HepG2 (cell line): ENCODE measurements around the gene SLC5A6. TPM values are rescaled to one million over a fixed set of nuclear protein-coding genes. Genes with fewer than 3 reads are reported as not detected.
A peak's percentile ranks its signal among the peaks of the same experiment; 100 is the strongest.

Experiments used
- CENPT ChIP-seq: sonication (generic); formaldehyde crosslinking; IDR thresholded peaks from 2 replicates; pipeline ENCODE4 v1.8.0; 2022; ENCODE audit warnings: low read depth, mild to moderate bottlenecking, moderate library complexity, missing genetic modification reagents
- CERS6 ChIP-seq: sonication (generic); formaldehyde crosslinking; IDR thresholded peaks from 2 replicates; pipeline ENCODE4 v1.5.0; 2020; ENCODE audit warnings: missing genetic modification reagents
- ELF4 ChIP-seq: sonication (generic); formaldehyde crosslinking; IDR thresholded peaks from 2 replicates; pipeline ENCODE4 v1.5.0; 2020; ENCODE audit warnings: missing genetic modification reagents, mild to moderate bottlenecking, moderate library complexity, borderline replicate concordance
- HDAC1 ChIP-seq: sonication (generic); formaldehyde crosslinking; IDR thresholded peaks from 2 replicates; pipeline ENCODE4 v1.5.1; 2020; ENCODE audit warnings: mild to moderate bottlenecking, missing genetic modification reagents
- PLSCR1 ChIP-seq: sonication (generic); formaldehyde crosslinking; IDR thresholded peaks from 2 replicates; pipeline ENCODE4 v1.5.0; 2020; ENCODE audit warnings: missing genetic modification reagents, mild to moderate bottlenecking, borderline replicate concordance
- POGK ChIP-seq: sonication (generic); formaldehyde crosslinking; conservative IDR thresholded peaks from 2 replicates; pipeline ENCODE4 v1.8.0; 2022; ENCODE audit warnings: mild to moderate bottlenecking, moderate library complexity, missing genetic modification reagents
- TCF7 ChIP-seq: sonication (generic); IDR thresholded peaks from 2 replicates; pipeline ENCODE4 v1.6.1; 2016; ENCODE audit warnings: antibody characterized with exemption, low read depth
- TP53 ChIP-seq: sonication (generic); formaldehyde crosslinking; conservative IDR thresholded peaks from 2 replicates; pipeline ENCODE4 v1.4.0; 2020; ENCODE audit warnings: missing genetic modification reagents
- ZBTB25 ChIP-seq: IDR thresholded peaks from 2 replicates; pipeline ENCODE4 v1.6.1; 2018; ENCODE audit warnings: missing genetic modification reagents
- ZBTB37 ChIP-seq: sonication (generic); formaldehyde crosslinking; IDR thresholded peaks from 2 replicates; pipeline ENCODE4 v1.4.0; 2020; ENCODE audit warnings: mild to moderate bottlenecking, missing genetic modification reagents
- ZNF264 ChIP-seq: sonication (generic); formaldehyde crosslinking; IDR thresholded peaks from 2 replicates; pipeline ENCODE4 v1.4.0; 2020; ENCODE audit warnings: missing genetic modification reagents
- ZNF34 ChIP-seq: sonication (generic); formaldehyde crosslinking; IDR thresholded peaks from 2 replicates; pipeline ENCODE4 v1.4.0; 2020; ENCODE audit warnings: mild to moderate bottlenecking, missing genetic modification reagents, borderline replicate concordance
- ZNF431 ChIP-seq: sonication (generic); formaldehyde crosslinking; IDR thresholded peaks from 2 replicates; pipeline ENCODE4 v1.9.0; 2022; ENCODE audit warnings: missing genetic modification reagents, low read depth, mild to moderate bottlenecking, borderline replicate concordance
- ZNF44 ChIP-seq: sonication (generic); formaldehyde crosslinking; IDR thresholded peaks from 2 replicates; pipeline ENCODE4 v1.5.1; 2020; ENCODE audit warnings: mild to moderate bottlenecking, missing genetic modification reagents
- ZNF446 ChIP-seq: sonication (generic); formaldehyde crosslinking; IDR thresholded peaks from 2 replicates; pipeline ENCODE4 v1.5.0; 2020; ENCODE audit warnings: mild to moderate bottlenecking, missing genetic modification reagents
- ZNF777 ChIP-seq: sonication (generic); formaldehyde crosslinking; IDR thresholded peaks from 2 replicates; pipeline ENCODE4 v1.4.0; 2020; ENCODE audit warnings: missing genetic modification reagents
- ZNF879 ChIP-seq: sonication (generic); formaldehyde crosslinking; IDR thresholded peaks from 2 replicates; pipeline ENCODE4 v1.8.1; 2023; ENCODE audit warnings: missing genetic modification reagents
- polyA plus RNA-seq, 8 experiments: library from polyadenylated mRNA; depleted of rRNA in 3 of 8; stranded (reverse) in 7 of 8; unstranded in 1 of 8; fragments of >200 nt; fragmentation: Illumina TruSeq in 4 of 8; extraction: Trizol in 4 of 8; gene quantifications; 2 replicates each; pipeline versions ENCODE4 v1.2.1 to v1.2.3, GENCODE V29; 2011 to 2016; ENCODE audit warnings: low read depth in 4 of 8, missing spikeins in 1 of 8, mixed read lengths in 1 of 8; ENCODE audit not compliant: insufficient read depth in 1 of 8
- total RNA-seq, 5 experiments: library from RNA; depleted of rRNA; stranded (reverse); fragments of >200 nt; fragmentation: Illumina TruSeq; extraction: Trizol; gene quantifications; 2 replicates each; pipeline ENCODE4 v1.2.3, GENCODE V29; 2016; ENCODE audit warnings: low read depth in 1 of 5
- TF ChIP-seq, protein P1 (sequence below): sonication (generic); formaldehyde crosslinking; IDR thresholded peaks from 2 replicates; pipeline ENCODE4 v1.4.0; 2020; ENCODE audit warnings: mild to moderate bottlenecking, missing genetic modification reagents
- TF ChIP-seq, protein P2 (sequence below): sonication (generic); formaldehyde crosslinking; IDR thresholded peaks from 2 replicates; pipeline ENCODE4 v1.4.0; 2020; ENCODE audit warnings: mild to moderate bottlenecking, low read depth, missing genetic modification reagents

The SLC5A6 gene
- total and polyA plus RNA-seq, 2 of the 13 experiments (the other 11 are each of a cell fraction or from before 2014, with no cell fraction given), result 135 to 417 TPM

DNA sequence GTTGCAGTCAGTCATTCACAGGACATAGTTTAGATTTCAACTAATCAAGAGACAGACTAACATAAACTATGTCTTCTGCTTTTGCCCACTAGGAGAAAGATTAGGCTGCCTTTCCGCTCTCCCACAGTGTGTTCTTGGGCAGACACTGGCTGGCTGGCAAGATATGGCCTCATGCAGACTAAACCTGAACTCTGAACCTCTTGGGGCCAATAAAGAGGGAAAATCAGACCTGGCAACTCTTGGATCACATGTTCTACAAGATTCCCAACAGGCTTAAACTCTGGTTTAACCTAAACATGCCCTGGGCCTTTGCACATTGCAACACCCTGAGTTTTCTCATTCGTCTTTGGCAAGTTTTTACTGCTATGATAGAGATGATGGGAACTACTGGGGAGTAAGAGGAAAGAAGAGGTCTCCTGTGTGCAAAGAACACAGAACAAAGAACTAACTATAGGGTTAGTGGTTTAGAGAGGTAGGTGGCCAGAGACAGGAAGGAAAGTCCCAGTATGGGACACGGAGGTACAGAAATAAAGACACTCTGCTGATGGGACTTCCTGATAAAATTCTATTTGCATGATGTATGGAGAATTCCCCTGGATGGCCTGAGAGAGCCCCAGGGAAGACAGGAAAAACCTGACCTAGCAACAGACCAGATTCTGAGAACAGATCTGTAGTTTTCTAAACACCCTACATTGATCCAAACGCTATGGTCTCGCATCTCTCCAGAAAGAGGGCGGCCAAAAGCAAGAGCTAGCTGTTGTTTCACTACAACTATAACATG, 2.3 kb downstream of the SLC5A6 start (continued):
- no peak for TF ChIP-seq ZNF264 (CRISPR knock-in tag)
- TF ChIP-seq ZNF34 (CRISPR knock-in tag), result no peak
- no peak for TF ChIP-seq ZNF44 (CRISPR knock-in tag)
- no peak for TF ChIP-seq PLSCR1 (CRISPR knock-in tag)
- TF ChIP-seq, protein P1, sequence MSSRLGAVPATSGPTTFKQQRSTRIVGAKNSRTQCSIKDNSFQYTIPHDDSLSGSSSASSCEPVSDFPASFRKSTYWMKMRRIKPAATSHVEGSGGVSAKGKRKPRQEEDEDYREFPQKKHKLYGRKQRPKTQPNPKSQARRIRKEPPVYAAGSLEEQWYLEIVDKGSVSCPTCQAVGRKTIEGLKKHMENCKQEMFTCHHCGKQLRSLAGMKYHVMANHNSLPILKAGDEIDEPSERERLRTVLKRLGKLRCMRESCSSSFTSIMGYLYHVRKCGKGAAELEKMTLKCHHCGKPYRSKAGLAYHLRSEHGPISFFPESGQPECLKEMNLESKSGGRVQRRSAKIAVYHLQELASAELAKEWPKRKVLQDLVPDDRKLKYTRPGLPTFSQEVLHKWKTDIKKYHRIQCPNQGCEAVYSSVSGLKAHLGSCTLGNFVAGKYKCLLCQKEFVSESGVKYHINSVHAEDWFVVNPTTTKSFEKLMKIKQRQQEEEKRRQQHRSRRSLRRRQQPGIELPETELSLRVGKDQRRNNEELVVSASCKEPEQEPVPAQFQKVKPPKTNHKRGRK (CRISPR knock-in tag), result no peak
- no peak for TF ChIP-seq POGK (CRISPR knock-in tag)
- no peak for TF ChIP-seq ZBTB37
- no peak for TF ChIP-seq ZNF879 (CRISPR knock-in tag)
- TF ChIP-seq CERS6 (CRISPR knock-in tag), result no peak
- no peak for TF ChIP-seq ZNF431 (CRISPR knock-in tag)
- TF ChIP-seq HDAC1 (CRISPR knock-in tag), result peak; percentile 55; the same call in 1 of the 2 replicates
- TF ChIP-seq ZBTB25 (CRISPR knock-in tag), result 0 out of 2 replicates have a peak, but pooled peaks have one; percentile 18
- no peak for TF ChIP-seq ZNF777 (CRISPR knock-in tag)
- peak; percentile 48; the same call in 1 of the 2 replicates for TF ChIP-seq ELF4 (CRISPR knock-in tag)
- TF ChIP-seq, protein P2, sequence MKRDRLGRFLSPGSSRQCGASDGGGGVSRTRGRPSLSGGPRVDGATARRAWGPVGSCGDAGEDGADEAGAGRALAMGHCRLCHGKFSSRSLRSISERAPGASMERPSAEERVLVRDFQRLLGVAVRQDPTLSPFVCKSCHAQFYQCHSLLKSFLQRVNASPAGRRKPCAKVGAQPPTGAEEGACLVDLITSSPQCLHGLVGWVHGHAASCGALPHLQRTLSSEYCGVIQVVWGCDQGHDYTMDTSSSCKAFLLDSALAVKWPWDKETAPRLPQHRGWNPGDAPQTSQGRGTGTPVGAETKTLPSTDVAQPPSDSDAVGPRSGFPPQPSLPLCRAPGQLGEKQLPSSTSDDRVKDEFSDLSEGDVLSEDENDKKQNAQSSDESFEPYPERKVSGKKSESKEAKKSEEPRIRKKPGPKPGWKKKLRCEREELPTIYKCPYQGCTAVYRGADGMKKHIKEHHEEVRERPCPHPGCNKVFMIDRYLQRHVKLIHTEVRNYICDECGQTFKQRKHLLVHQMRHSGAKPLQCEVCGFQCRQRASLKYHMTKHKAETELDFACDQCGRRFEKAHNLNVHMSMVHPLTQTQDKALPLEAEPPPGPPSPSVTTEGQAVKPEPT (CRISPR knock-in tag), result no peak
- TF ChIP-seq CENPT, result no peak
- no peak for TF ChIP-seq TCF7
- TF ChIP-seq ZNF446, result no peak
- no peak for TF ChIP-seq TP53 (CRISPR knock-in tag)
